Measurements from ENCODE around the gene TRAK2. TPM values are rescaled to one million over a fixed set of nuclear protein-coding genes. Genes with fewer than 3 reads are reported as not detected.
A peak's percentile ranks its signal among the peaks of the same experiment; 100 is the strongest.
"Not testable (repeated sequence)": the region's sequence is repeated elsewhere in the genome, so short reads cannot be mapped to it uniquely, and the experiment has no call there.

TRAK2 gene, protein sequence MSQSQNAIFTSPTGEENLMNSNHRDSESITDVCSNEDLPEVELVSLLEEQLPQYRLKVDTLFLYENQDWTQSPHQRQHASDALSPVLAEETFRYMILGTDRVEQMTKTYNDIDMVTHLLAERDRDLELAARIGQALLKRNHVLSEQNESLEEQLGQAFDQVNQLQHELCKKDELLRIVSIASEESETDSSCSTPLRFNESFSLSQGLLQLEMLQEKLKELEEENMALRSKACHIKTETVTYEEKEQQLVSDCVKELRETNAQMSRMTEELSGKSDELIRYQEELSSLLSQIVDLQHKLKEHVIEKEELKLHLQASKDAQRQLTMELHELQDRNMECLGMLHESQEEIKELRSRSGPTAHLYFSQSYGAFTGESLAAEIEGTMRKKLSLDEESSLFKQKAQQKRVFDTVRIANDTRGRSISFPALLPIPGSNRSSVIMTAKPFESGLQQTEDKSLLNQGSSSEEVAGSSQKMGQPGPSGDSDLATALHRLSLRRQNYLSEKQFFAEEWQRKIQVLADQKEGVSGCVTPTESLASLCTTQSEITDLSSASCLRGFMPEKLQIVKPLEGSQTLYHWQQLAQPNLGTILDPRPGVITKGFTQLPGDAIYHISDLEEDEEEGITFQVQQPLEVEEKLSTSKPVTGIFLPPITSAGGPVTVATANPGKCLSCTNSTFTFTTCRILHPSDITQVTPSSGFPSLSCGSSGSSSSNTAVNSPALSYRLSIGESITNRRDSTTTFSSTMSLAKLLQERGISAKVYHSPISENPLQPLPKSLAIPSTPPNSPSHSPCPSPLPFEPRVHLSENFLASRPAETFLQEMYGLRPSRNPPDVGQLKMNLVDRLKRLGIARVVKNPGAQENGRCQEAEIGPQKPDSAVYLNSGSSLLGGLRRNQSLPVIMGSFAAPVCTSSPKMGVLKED
- total RNA-seq = 11.2 and 17.9 TPM in 2 replicates

GRCh38 chr2:201451292-201452057 lies at the start of gene TRAK2, which contains the start of gene STRADB:
Gene TRAK2 (minus strand): TSS chr2:201451458. CDS start chr2:201420507, 30,951 bp downstream.
Gene STRADB (plus strand): TSS chr2:201451740. CDS start chr2:201454841, 3,101 bp downstream.
- DNase-seq (ENCODE audit: low read depth) = no peak
- TF ChIP-seq, protein P1, sequence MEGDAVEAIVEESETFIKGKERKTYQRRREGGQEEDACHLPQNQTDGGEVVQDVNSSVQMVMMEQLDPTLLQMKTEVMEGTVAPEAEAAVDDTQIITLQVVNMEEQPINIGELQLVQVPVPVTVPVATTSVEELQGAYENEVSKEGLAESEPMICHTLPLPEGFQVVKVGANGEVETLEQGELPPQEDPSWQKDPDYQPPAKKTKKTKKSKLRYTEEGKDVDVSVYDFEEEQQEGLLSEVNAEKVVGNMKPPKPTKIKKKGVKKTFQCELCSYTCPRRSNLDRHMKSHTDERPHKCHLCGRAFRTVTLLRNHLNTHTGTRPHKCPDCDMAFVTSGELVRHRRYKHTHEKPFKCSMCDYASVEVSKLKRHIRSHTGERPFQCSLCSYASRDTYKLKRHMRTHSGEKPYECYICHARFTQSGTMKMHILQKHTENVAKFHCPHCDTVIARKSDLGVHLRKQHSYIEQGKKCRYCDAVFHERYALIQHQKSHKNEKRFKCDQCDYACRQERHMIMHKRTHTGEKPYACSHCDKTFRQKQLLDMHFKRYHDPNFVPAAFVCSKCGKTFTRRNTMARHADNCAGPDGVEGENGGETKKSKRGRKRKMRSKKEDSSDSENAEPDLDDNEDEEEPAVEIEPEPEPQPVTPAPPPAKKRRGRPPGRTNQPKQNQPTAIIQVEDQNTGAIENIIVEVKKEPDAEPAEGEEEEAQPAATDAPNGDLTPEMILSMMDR (conservative IDR thresholded peaks at IDR 0.05; ENCODE audit: low read depth, low read length) = peak; percentile 14
- peak within 1 kb of the TSS; percentile 92 for H3K4me3 ChIP-seq (ENCODE audit: low read depth, low read length)

DNA sequence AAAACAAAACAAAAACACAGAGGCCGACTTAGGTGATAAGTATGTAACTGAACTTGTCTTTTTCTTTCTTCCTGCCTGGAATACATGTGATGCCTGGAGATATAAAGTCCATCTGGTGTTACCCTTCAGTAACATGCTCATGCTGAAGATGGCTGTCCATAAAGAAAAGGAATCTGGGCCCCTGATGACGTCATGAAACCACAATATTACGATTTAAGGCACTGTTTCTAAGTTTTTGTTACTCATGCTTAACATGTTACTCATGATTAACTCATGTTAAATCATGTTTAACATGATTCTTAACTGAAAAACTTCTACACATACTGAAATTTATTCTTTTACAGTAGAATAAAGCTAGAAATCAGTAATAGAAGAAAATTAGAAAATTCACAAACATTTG lies 49.3 kb upstream of the TRAK2 start:
- DNase-seq (ENCODE audit: low read depth) = no peak
- no peak overlapping the region for H3K4me3 ChIP-seq (ENCODE audit: low read depth, low read length)
- TF ChIP-seq, protein P1 (conservative IDR thresholded peaks at IDR 0.05; ENCODE audit: low read depth, low read length) = no peak

- TF ChIP-seq, protein P1 (conservative IDR thresholded peaks at IDR 0.05; ENCODE audit: low read depth, low read length) = no peak
- DNase-seq (ENCODE audit: low read depth) = no peak
- H3K4me3 ChIP-seq (ENCODE audit: low read depth, low read length) = no peak overlapping the region
These were observed 45.5 kb upstream of the TRAK2 start for GRCh38 chr2:201496785-201497184.

- no peak overlapping the region for H3K4me3 ChIP-seq (ENCODE audit: low read depth, low read length)
- TF ChIP-seq, protein P1 (conservative IDR thresholded peaks at IDR 0.05; ENCODE audit: low read depth, low read length) = no peak
- DNase-seq (ENCODE audit: low read depth) = no peak
These were observed 39.0 kb upstream of the TRAK2 start for GRCh38 chr2:201490291-201490690.

GRCh38 chr2:201484805-201485204 lies 33.5 kb upstream of the TRAK2 start:
- no peak for DNase-seq (ENCODE audit: low read depth)
- H3K4me3 ChIP-seq (ENCODE audit: low read depth, low read length) = no peak overlapping the region
- TF ChIP-seq, protein P1 (conservative IDR thresholded peaks at IDR 0.05; ENCODE audit: low read depth, low read length) = no peak

- H3K4me3 ChIP-seq (ENCODE audit: low read depth, low read length); DNase-seq (ENCODE audit: low read depth): not testable (repeated sequence)
These were observed 32.5 kb upstream of the TRAK2 start for GRCh38 chr2:201483758-201484157.

Measured in epithelial cell of proximal tubule (primary cell).